ENCODE results near the gene MGLL. TPM values are rescaled to one million over a fixed set of nuclear protein-coding genes. Genes with fewer than 3 reads are reported as not detected.

Gene MGLL
- total RNA-seq, 1 donor: 18.1 TPM

DNA sequence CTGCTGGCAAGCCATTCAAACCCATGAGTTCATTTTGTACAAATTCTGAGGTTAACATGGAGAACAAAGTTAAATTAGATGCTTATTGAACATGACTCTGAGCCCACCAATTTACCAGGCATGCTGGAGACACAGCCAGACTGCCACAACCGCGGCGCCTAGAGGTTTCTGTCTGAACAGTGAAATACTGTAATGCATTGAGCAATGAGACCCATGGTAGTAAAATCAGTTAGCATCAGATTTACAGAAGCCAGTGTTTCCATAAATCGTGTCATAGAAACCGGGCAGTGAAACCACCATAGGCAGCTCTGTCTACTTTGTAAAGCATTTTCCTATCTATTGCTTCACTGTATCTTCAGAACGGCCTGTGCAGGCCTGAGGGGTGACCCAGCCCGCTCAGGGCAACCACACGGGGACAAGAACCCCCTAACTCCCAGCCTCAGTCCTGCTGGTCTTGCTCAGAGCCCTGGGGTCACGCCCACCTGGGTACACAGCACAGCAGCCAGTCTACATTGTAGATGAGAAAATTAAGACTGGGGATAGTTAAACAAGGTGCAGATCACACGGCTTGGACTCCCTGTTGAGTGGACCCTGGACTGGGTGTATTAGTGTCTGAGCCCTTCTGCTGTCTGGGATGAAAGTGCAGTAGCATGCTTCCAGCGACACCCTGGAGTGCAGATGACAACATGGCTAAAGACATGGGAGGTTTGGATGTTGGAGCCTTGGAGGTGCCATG is 44.2 kb downstream of the MGLL start:
- no peak overlapping the region for H3K4me3 ChIP-seq (ENCODE audit: insufficient read depth, low read length)
- no peaks in the 10 kb centered on the region for H3K36me3 ChIP-seq (ENCODE audit: insufficient read depth, low read length)
- no peak overlapping the region for H2AFZ ChIP-seq (ENCODE audit: low read length)
- no peaks in the 10 kb centered on the region for H3K27me3 ChIP-seq (ENCODE audit: insufficient read depth, low read length)
- TF ChIP-seq CTCF (IDR thresholded peaks at IDR 0.05; ENCODE audit: extremely low read depth, low read depth, low read length): no peak
- H4K20me1 ChIP-seq (ENCODE audit: insufficient read depth, low read length): no peaks in the 10 kb centered on the region
- H3K4me2 ChIP-seq (ENCODE audit: insufficient read depth, low read length): no peak overlapping the region
- peaks cover 52% of the 10 kb centered on the region for H3K79me2 ChIP-seq (ENCODE audit: insufficient read depth, low read length)
- peaks cover 41% of the 10 kb centered on the region for H3K4me1 ChIP-seq (ENCODE audit: insufficient read depth, low read length)
- DNase-seq (ENCODE audit: insufficient read length, low spot score, missing footprints): no peak
- no peak overlapping the region for H3K27ac ChIP-seq (ENCODE audit: low read depth, low read length)
- H3K9me3 ChIP-seq (ENCODE audit: low read depth, low read length): no peaks in the 10 kb centered on the region

DNA sequence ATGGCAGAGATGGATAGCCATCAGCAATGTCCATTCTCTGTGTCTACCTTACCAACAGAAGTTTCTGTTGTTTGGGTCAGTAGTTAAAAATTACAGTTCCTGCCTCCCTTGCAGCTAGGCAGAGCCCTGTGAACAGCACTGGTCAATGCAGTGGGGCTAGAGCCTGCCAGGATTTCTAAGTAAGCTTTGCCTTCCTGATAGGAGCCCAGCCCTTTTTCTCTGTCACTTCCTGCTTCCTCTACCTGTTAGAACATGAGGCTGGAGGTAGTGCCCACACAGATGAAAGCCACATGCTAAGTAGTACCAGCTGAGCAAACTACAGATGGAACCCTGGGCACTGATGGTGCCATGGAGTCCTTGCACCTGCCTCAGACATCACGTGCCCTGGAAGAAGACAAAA is 45.0 kb downstream of the MGLL start:
- Histone ChIP-seq H3K36me3 (ENCODE audit: insufficient read depth, low read length) (no peaks in the 10 kb centered on the region), H3K79me2 (ENCODE audit: insufficient read depth, low read length) (peaks cover 57% of the 10 kb centered on the region), H3K4me1 (ENCODE audit: insufficient read depth, low read length) (peaks cover 41% of the 10 kb centered on the region), H3K4me3 (ENCODE audit: insufficient read depth, low read length) (no peak overlapping the region), H3K27me3 (ENCODE audit: insufficient read depth, low read length) (no peaks in the 10 kb centered on the region), H3K27ac (ENCODE audit: low read depth, low read length) (no peak overlapping the region), H3K4me2 (ENCODE audit: insufficient read depth, low read length) (no peak overlapping the region), H2AFZ (ENCODE audit: low read length) (no peak overlapping the region), H4K20me1 (ENCODE audit: insufficient read depth, low read length) (no peaks in the 10 kb centered on the region), H3K9me3 (ENCODE audit: low read depth, low read length) (no peaks in the 10 kb centered on the region)
- no peak for TF ChIP-seq CTCF (IDR thresholded peaks at IDR 0.05; ENCODE audit: extremely low read depth, low read depth, low read length)
- no peak for DNase-seq (ENCODE audit: insufficient read length, low spot score, missing footprints)

GRCh38 chr3:127776347-127776746 is 46.0 kb downstream of the MGLL start:
- no peak for DNase-seq (ENCODE audit: insufficient read length, low spot score, missing footprints)
- Histone ChIP-seq H2AFZ (ENCODE audit: low read length) (peak overlapping the region; percentile 83), H3K4me1 (ENCODE audit: insufficient read depth, low read length) (peaks cover 35% of the 10 kb centered on the region), H3K27me3 (ENCODE audit: insufficient read depth, low read length) (no peaks in the 10 kb centered on the region), H3K36me3 (ENCODE audit: insufficient read depth, low read length) (no peaks in the 10 kb centered on the region), H4K20me1 (ENCODE audit: insufficient read depth, low read length) (no peaks in the 10 kb centered on the region), H3K9me3 (ENCODE audit: low read depth, low read length) (no peaks in the 10 kb centered on the region), H3K4me3 (ENCODE audit: insufficient read depth, low read length) (no peak overlapping the region), H3K79me2 (ENCODE audit: insufficient read depth, low read length) (peaks cover 66% of the 10 kb centered on the region), H3K27ac (ENCODE audit: low read depth, low read length) (peak overlapping the region; percentile 96), H3K4me2 (ENCODE audit: insufficient read depth, low read length) (no peak overlapping the region)
- no peak for TF ChIP-seq CTCF (IDR thresholded peaks at IDR 0.05; ENCODE audit: extremely low read depth, low read depth, low read length)

DNA sequence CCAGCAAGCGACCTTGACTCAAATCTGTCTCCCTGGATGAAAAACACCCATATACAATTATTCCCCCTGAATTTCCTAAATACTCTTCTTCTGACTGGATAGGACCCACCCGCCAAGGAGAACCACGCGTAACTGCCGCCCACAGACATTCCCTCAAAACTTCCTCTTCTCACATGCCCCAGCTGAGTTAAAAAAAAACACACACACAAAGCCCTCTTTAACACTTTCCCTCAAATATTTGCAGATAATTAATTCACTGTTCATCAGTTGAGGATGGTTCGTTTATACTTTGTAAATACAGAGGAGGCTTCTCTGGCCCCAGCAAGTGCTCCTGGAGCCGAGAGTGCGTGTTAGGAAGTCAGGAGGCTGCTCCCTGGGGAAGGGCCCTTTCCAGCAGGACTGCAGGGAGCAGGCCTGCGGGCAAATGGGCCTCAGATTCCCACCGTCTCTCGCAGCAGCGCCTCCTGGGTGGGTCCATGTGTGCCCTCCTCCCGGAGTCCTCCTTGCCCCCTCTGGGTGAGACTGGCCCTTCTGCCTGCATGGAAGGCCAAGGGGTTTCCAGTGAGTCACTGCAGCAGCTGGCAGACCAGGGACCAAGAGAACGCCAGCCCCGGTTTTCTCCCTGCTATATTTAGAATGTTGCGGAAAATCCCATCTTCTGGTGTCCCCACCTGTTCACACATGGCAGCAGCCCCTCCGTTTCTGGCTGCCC is 46.8 kb downstream of the MGLL start:
- Histone ChIP-seq H3K4me2 (ENCODE audit: insufficient read depth, low read length) (peak overlapping the region; percentile 49), H2AFZ (ENCODE audit: low read length) (peak overlapping the region; percentile 83), H3K9me3 (ENCODE audit: low read depth, low read length) (no peaks in the 10 kb centered on the region), H4K20me1 (ENCODE audit: insufficient read depth, low read length) (no peaks in the 10 kb centered on the region), H3K27ac (ENCODE audit: low read depth, low read length) (peak overlapping the region; percentile 96), H3K4me3 (ENCODE audit: insufficient read depth, low read length) (peak overlapping the region; percentile 26), H3K36me3 (ENCODE audit: insufficient read depth, low read length) (no peaks in the 10 kb centered on the region), H3K79me2 (ENCODE audit: insufficient read depth, low read length) (peaks cover 74% of the 10 kb centered on the region), H3K27me3 (ENCODE audit: insufficient read depth, low read length) (no peaks in the 10 kb centered on the region), H3K4me1 (ENCODE audit: insufficient read depth, low read length) (peaks cover 27% of the 10 kb centered on the region)
- peak; percentile 96 for DNase-seq (ENCODE audit: insufficient read length, low spot score, missing footprints)
- no peak for TF ChIP-seq CTCF (IDR thresholded peaks at IDR 0.05; ENCODE audit: extremely low read depth, low read depth, low read length)
